Putamen (tissue), 1 donor: Measurements from ENCODE around the gene ZNF428.
"Not testable (repeated sequence)": the region's sequence is repeated elsewhere in the genome, so short reads cannot be mapped to it uniquely, and the experiment has no call there.

Experiments
- DNase-seq: peaks from one replicate; pipeline ENCODE4 v3.0.0-alpha.2; 2016; ENCODE audit warnings: low spot score

Gene ZNF428

DNA sequence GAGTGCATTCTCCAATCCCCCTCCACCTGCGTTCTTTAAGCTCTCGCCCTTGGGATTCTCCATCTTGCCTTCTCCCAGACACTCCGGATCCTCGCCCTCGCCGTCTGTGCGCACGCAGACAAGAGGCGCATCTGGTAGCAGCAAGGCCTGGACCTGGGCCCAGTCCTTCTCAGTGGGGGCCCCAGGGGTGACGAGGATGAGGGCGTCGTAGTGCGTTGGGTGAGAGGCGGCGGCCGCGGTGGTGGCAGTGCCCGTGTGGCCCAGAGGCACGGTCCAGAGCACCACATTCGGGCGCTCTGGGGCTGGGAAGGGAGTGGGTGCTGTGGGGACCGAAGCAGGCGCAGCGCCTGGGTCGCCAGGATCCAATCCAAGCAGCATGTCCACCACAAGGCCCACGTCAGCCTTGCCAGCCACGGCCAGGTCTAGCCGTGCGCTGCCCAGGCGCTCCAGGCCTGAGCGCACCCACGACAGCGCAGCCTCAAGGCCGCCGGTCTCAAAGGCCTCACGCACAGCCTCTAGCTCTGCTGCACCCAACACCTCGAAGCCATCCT is 26.6 kb downstream of the ZNF428 start:
- DNase-seq = no peak

DNA sequence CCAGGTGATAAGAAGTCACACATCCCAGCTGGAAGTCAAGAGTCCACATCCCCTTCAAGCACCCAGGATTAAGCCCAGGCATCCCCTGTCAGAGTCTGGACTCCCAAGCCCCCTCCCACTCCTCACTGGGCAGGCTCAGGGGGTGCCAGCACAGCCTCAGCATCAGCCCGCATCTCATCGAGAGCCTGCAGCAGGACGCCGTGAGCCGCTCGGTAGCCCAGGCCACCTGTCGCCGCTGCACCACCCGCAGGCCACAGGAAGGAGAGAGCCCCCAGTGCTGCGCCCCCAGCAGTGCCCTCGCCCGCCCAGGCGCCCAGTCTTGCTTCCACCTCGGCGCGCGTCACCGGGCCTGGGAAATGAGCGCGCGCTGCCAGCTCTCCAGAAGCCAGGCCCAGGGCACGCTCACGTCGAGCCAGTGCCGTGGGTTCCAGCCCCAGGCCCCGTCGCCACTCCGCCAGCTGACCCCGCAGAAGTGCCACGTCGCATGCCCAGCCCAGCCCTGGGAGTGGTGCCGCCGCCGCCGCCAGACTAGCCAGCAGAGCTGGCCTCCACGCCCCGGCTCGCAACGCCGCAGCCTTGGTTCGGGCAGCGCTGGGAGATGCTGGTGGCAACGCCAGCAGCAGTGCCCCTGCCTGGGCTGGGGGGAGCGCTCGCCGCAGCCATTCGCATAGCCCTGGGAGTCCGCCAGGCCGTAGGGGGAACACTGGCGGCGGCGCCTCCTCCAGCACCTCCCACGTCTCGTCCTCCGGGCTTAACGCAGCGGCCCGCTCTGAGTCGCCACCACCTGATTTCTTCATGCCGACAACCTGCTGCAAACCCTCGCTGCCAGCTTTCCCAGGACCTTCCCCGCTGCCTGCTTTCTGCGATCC is 27.3 kb downstream of the ZNF428 start:
- no peak for DNase-seq

DNA sequence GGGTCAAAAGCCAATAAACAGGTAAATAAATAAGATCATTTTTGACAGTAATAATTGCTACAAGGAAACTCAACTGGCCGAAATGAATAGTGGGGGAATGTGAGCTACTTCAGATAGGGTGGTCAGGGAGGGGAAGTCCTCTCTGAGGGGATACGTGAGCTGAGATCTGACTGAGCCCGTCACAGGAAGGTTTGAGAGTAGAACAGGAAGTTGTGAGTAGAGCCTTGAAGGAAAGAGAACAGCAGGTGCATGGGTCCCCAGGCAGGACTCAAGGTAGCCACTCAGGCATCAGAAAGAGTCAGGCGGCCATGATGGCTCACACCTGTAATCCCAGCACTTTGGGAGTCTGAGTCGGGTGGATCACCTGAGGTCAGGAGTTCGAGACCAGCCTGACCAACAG is 29.8 kb downstream of the ZNF428 start:
- DNase-seq = no peak

DNA sequence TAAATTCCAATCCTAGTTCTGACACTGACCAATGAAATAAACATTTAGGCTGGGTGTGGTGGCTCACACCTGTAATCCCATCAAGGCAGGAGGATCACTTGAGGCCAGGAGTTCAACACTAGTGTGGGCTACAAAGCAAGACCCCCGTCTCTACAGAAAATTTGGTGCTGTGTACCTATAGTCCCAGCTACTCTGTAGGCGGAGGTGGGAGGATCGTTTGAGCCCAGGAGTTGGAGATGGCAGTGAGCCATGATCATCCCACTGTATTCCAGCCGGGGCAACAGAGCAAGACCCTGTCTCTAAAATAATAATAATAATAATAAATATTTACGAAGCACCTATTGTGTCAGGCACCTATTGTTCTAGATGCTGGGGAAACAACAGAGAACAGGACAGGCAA is 30.2 kb downstream of the ZNF428 start:
- DNase-seq = no peak

DNA sequence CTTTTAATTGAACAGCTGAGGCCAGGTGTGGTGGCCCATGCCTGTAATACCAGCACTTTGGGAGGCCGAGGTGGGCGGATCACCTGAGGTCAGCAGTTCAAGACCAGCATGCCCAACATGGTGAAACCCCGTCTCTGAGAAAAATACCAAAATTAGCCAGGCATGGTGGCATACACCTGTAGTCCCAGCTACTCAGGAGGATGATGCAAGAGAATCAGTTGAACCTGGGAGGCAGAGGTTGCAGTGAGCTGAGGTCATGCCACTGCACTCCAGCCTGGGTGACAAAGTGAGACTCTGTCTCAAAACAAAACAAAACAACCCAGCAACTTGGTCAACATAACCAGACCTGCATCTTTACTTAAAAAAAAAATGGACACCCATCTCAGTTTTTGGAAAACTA is 32.4 kb downstream of the ZNF428 start:
- DNase-seq = not testable (repeated sequence)

DNA sequence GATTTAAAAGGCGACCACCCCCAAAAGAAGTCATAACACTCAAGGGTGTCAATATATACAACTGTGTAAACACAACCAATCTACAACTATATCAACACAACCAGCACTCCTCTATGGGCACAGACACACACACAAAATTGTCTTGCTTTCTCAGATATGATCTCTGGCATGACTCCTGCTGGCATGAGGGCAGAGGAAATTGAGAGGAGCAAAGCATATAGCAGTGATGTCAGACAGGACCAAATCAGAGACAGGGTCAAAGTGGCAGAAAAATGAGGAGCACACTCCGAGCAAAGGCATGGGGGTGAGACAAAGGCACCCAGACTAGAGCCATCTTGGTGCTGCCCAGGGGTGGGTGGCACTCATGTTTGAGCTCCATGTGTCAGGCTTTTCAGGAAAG is 33.1 kb downstream of the ZNF428 start:
- DNase-seq = no peak

DNA sequence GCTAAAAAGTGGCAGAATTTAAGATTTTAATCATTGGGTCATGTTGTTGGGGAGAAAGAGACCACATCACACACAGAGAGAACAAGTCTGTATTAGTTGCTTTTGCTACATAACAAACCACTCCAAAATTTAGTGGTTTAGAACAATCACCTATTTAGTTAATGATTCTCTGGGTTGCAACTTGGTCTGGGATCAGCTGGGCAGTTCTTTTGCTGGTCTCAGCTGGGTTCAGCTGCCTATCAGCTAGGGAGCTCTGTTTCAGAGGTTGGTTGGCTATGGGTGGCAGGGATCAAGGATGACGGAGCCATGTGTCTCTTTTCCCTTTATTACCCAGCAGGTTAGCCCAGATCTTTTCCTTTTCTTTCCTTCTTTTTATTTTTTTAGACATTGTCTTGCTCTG is 34.9 kb downstream of the ZNF428 start:
- no peak for DNase-seq

DNA sequence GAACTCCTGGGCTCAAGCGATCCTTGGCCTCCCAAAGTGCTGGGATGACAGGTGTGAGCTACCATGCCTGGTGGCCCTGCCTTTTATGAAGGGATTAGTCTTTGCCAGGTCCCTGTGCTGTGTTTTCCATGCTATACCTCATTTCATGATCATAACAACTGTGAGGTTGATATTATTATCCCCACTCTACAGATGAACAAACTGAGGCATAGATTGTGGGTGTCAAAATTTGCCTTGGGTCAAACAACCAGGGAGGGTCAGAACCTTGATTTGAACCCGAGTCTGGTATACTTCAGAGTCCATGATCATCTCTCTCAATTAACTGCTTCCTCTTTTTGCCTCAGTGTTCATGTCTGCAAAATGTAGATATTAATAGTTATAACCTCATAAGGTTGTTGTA is 36.9 kb downstream of the ZNF428 start:
- no peak for DNase-seq

DNA sequence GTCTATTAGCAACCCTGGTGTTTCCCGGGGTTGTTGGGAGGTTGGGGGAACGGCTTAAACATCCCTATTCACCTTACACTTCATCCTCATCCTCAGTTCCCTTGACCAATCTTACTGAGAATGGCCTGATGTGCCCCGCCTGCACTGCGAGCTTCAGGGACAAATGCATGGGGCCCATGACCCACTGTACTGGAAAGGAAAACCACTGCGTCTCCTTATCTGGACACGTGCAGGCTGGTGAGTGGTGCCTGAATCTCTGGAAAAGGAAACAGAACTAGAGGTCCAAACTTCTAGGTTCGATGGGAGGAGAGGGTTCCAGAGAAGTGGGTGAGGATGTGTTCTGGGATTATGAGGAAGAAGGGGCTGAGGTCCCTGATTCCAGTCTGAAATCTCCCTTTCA is 38.0 kb downstream of the ZNF428 start:
- DNase-seq = no peak

DNA sequence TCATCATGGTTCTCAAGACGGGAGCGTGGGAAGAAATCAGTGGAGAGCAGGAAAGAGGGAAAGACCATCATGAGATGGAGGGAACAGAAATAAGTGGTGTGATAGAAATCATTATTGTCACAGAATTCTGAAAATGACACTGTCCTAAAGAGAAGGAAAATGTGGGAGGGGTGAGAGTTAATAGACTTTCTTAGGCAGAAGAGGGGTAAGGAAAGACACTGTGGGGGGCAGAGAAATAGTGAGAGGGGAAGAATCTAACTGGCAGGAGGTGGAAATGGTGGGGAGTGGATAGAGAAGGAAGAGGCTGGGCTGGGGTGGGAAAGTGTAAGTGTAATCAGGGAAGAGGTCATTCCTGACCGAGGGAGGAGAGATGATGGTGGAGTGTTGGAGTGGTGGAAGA is 40.6 kb downstream of the ZNF428 start:
- DNase-seq = no peak

DNA sequence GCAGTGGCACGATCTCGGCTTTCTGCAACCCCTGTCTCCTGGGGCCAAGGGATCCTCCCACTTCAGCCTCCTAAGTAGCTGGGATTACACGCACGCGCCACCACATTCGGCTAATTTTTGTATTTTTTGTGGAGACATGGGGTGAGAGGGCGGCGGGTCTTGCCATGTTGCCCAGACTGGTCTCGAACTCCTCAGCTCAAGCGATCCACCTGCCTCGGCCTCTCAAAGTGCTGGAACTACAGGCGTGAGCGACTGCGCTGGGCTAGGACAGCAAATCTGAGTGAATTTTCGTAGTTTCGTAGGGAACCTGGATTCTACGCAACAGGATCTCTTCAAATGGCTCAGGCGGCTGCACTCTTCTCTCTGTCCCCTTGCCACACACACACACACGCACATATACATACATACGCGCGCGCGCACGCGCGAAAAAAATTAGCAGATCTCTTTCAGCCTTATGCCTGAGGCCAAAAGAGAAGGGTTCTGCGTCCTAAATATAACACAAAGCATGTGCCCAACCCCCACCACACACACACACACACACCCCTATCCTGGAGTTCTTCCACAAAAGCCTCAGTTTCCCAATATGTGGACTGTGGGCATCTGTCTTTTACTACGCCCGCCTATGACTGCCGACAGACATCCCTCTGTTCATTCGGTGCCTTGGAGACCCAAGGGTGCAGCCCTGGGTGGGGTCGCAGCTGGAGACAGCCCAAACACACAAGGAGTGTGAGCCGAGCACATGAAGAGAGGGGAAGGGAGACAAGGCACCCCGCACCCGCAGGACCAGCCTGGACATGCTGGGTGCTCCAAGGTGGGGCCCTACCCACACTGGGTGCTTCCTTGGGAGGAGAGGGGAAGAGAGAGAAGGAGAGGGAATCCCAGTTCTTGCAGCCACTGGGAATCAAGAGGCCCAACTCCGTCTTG is 43.2 kb downstream of the ZNF428 start:
- no peak for DNase-seq

DNA sequence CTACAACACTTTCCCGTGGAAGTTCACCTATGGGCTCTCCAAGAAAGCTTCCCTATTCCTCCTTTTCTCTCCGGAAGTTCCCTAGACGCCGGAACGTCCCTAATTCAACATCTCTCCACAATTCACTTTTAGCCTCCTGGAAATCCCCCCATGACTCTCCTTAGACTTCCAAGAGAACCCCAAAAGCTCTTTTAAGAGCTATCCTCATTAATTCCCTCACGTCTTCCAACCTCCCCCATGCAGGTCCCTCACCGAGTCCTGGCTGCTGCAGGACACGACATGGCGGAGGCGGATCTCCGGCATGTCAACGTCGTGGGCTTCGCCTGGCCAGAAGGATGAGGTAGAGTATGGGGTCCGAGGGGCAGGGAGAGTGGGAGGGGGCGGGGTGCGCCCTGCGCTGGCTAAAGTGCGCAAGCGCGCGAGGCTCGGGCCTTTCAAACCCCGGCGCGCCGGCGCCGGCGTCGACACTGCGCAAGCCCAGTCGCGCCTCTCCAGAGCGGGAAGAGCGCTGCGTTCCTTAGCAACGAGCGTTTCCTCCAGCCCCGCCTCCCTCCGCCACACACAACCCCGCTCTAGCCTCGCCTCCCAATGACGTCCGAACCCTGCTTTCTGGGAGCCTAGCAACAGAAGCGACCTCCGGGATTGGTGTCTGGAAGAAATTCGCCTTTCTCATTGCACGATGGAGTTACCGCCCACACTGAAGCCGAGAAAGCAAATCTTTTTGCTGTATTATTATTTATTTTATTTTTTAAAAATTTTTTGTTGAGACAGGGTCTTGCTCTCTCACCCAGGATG is 44.1 kb downstream of the ZNF428 start, which contains the start of the genes PINLYP and XRCC1:
Gene PINLYP, plus strand, starts transcription at position 646 of the 795 bp plus-strand sequence. CDS start 1,391 bp downstream, outside the sequence.
Gene XRCC1, minus strand, starts transcription at position 372 of the 795 bp plus-strand sequence. Its CDS starts 69 bp downstream, at position 303.
- DNase-seq = peak; percentile 99

DNA sequence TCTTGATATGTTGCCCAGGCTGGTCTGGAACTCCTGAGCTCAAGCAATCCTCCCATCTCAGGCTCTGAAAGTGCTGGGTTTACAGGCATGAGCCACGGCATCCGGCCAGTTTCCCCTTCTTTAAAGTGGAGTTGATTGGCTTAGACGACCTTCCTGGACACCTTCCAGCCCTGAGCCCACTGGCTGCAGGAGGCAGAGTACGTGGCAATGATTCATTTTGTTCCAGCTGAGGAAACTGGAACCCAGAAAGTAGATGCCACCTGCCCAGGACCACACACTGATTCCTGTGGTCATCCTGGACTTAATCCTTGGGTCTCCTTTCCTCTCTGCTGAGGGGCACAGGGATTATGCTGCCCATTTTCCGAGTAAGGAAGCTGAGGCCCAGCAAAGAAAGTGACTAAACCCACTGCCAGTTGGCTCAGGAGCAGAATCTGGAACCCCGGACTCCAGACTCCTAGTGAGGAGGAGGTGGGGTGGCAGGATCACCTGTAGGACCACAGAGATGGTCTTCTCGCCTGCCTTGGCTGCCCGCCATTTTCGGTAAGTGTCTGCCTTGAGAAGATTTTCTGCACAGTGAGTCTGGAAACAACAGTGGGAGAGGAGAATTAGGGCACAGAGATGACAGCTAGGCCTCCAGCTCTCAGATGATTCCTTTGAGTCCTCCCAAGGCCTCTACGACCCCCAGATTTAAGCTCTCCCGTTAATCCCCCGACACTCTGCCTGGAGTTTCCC is 44.8 kb downstream of the ZNF428 start:
- no peak for DNase-seq

DNA sequence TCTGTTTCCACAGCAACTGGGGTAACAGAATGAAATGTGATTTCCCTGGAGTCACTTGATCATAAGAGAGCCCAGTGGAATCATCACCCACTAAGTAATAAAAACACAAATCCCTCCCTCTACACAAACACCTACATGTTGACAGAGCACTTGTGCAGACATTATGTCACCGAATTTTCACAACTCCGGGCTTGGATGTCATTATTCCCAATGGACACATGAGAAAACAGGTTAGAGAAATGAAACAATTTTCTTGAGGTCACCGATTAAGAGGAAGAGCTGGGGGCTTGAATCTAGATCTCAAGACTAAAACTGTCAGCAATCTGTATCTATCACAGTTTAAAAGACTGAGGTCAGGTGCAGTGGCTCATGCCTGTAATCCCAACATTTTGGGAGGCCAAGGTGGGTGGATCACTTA is 47.2 kb downstream of the ZNF428 start:
- no peak for DNase-seq

DNA sequence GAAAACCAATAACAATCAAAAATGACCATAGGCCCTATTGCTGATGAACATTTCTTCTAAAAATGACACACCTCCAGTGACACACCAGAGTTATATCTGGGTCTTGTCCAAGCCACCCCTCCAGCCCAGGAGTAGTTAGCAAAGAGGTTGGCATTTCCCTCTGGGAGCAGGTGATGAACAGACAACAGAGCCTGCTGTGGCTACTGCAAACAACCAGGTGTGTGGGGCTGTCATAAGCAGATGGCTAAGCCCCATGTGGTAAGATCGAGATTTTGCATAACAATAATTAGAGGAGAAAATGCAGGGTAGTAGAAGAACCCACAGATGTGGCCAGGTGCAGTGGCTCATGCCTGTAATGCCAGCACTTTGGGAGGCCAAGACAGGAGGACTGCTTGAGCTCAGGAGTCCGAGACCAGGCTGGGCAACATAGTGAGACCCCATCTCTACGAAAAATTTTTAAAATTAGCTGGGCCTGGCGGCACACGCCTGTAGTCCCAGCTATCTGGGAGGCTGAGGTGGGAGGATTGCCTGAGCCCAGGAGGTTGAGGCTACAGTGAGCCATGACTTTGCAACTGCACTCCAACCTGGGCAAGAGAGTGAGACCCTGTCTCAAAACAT is 49.1 kb downstream of the ZNF428 start:
- DNase-seq = no peak

DNA sequence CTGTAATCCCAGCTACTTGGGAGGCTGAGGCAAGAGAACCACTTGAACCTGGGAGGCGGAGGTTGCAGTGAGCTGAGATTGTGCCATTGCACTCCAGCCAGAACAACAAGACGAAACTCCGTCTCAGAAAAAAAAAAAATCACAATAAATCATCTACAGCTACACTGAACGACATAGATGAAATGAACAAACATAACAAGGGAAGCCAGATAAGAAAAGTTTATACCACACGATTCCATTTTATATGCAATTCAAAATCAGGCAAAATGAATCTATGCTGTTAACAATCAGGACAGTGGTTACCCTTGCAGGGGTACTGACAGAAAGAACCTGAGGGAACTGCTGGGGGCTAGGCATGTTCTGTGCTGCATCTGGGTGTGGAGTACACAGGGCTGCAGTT is 49.8 kb downstream of the ZNF428 start:
- DNase-seq = no peak

DNA sequence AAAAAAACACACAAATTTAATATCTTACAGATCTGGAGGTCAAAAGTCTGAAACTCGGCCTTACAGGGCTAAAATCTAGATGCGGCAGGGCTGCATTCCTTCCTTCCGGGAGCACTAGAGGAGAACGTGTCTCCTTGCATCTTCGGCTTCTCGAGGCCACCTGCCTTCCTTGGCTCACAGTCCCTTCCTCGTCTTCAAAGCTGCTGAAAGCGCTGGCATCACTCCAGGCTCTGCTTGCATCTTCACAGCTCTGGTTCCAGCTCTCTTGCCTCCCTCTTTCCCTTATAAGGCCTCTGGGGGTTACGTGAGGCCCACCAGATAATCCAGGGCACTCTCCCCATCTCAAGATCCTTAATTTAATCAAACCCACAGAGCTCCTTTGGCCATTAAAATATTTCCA is 54.6 kb downstream of the ZNF428 start:
- no peak for DNase-seq

DNA sequence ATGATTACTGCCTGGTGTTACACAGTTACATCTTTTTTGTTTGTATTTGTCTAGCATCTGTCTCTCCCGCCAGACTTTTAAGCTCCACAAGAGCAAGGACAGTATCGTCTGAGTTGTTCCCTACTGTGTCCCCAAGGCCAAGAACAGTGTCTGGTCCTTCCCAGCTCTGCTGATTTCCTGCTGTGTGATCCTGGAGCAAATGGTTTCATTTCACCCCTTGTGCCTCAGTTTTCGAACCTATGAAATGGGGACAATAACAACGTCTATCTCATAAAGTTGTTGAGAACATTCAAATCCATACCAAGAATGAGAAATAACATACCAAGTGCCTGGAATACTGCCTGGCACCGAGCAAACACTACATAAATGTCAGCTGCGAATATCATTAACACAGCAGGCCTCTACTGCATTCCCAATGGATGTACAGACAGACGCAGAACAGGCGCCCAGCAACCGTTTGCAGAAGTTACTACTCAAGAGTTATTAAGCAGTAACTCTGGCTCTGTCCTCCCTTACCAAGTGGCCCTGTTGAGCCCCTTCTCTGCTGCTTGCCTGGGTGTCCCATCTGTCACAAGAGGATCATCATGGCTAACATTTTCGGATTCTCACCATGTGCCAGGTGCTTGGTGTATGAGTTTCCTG is 55.5 kb downstream of the ZNF428 start:
- DNase-seq = no peak

DNA sequence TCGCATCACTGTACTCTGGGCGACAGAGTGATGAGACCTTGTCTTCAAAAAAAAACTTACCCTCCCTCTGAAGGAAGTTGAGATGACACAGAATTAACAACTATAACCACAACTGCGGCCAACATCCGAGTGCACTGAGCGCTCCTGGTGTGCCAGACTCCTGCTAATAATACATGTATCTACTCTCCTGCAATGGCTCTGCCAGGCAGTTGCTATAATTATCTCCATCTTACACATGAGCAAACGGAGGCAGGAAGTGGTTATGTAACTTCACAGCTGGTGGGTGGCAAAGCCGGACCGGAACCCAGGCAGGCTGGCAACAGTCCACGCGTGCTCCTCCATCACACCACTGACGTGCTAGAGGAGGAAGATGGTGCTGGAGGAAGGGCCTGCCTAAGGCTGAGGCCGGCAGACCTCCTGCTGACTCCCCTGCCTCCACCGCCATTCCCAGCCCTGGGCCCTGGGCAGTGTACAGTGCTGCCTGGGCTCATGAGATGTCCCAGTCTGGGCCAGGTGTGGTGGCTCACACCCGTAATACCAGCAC is 56.7 kb downstream of the ZNF428 start:
- peak; percentile 79 for DNase-seq
